ENCODE measurements around the gene IL1R2. TPM values are rescaled to one million over a fixed set of nuclear protein-coding genes. Genes with fewer than 3 reads are reported as not detected.

The IL1R2 gene
- total and polyA plus RNA-seq, 2 of the 13 experiments (the other 11 are each of a cell fraction or from before 2014, with no cell fraction given): 3.6 to 7.3 TPM

DNA sequence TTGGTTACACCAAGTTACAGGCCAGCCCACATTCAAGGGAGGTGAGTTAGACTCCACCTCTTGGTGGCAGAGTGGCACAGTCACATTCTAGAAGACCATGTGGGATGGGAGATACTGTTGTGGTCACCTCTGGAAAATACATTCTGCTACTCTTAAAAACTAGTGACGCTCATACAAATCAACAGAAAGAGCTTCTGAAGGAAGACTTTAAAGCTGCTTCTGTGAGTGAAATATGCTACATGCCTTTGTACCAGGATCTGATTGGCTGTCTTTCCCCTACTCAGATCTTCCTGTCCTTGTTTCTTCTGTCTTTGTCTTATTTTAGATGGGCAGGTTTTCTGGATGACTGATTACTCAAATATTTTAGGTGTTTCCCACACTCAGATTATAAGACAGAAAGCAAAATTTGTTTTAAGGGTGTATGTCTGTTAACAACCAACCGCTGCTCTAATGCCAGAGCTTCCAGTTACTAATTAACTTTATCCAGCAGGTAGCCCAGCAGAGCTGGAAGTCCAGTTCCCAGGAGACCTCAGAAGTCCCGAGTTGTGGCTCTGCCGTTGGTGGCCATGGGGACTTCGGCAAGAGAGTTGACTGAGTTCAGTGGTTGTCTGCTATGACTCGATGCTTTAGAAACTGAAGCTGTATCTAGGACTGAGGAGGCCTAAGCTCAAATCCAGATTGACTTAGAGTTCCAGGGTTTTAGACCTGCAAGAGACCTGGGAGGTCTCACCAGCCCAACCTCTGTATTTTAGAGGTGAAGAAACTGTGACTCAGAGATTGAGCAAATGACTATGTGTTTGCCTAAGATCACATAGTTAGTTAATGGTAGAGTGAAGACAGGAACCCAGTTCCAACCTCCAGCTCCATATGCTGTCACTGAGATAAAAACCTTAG lies 7.4 kb downstream of the IL1R2 start (continued):
- TF ChIP-seq, protein P1, sequence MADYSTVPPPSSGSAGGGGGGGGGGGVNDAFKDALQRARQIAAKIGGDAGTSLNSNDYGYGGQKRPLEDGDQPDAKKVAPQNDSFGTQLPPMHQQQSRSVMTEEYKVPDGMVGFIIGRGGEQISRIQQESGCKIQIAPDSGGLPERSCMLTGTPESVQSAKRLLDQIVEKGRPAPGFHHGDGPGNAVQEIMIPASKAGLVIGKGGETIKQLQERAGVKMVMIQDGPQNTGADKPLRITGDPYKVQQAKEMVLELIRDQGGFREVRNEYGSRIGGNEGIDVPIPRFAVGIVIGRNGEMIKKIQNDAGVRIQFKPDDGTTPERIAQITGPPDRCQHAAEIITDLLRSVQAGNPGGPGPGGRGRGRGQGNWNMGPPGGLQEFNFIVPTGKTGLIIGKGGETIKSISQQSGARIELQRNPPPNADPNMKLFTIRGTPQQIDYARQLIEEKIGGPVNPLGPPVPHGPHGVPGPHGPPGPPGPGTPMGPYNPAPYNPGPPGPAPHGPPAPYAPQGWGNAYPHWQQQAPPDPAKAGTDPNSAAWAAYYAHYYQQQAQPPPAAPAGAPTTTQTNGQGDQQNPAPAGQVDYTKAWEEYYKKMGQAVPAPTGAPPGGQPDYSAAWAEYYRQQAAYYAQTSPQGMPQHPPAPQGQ (CRISPR knock-in tag; IDR thresholded peaks at IDR 0.05; ENCODE audit: borderline replicate concordance): no peak
- TF ChIP-seq, protein P2, sequence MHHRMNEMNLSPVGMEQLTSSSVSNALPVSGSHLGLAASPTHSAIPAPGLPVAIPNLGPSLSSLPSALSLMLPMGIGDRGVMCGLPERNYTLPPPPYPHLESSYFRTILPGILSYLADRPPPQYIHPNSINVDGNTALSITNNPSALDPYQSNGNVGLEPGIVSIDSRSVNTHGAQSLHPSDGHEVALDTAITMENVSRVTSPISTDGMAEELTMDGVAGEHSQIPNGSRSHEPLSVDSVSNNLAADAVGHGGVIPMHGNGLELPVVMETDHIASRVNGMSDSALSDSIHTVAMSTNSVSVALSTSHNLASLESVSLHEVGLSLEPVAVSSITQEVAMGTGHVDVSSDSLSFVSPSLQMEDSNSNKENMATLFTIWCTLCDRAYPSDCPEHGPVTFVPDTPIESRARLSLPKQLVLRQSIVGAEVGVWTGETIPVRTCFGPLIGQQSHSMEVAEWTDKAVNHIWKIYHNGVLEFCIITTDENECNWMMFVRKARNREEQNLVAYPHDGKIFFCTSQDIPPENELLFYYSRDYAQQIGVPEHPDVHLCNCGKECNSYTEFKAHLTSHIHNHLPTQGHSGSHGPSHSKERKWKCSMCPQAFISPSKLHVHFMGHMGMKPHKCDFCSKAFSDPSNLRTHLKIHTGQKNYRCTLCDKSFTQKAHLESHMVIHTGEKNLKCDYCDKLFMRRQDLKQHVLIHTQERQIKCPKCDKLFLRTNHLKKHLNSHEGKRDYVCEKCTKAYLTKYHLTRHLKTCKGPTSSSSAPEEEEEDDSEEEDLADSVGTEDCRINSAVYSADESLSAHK (CRISPR knock-in tag; IDR thresholded peaks at IDR 0.05; ENCODE audit: borderline replicate concordance): no peak
- no peak for TF ChIP-seq MAF1 (CRISPR knock-in tag; IDR thresholded peaks at IDR 0.05; ENCODE audit: borderline replicate concordance)
- TF ChIP-seq DPF2 (CRISPR knock-in tag; IDR thresholded peaks at IDR 0.05; ENCODE audit: borderline replicate concordance, low read depth): no peak
- TF ChIP-seq, protein P3, sequence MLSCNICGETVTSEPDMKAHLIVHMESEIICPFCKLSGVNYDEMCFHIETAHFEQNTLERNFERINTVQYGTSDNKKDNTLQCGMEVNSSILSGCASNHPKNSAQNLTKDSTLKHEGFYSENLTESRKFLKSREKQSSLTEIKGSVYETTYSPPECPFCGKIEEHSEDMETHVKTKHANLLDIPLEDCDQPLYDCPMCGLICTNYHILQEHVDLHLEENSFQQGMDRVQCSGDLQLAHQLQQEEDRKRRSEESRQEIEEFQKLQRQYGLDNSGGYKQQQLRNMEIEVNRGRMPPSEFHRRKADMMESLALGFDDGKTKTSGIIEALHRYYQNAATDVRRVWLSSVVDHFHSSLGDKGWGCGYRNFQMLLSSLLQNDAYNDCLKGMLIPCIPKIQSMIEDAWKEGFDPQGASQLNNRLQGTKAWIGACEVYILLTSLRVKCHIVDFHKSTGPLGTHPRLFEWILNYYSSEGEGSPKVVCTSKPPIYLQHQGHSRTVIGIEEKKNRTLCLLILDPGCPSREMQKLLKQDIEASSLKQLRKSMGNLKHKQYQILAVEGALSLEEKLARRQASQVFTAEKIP (CRISPR knock-in tag; IDR thresholded peaks at IDR 0.05; ENCODE audit: borderline replicate concordance): no peak
- peak; percentile 72 for TF ChIP-seq RXRB (CRISPR knock-in tag; IDR thresholded peaks at IDR 0.05; ENCODE audit: borderline replicate concordance)
- TF ChIP-seq, protein P4, sequence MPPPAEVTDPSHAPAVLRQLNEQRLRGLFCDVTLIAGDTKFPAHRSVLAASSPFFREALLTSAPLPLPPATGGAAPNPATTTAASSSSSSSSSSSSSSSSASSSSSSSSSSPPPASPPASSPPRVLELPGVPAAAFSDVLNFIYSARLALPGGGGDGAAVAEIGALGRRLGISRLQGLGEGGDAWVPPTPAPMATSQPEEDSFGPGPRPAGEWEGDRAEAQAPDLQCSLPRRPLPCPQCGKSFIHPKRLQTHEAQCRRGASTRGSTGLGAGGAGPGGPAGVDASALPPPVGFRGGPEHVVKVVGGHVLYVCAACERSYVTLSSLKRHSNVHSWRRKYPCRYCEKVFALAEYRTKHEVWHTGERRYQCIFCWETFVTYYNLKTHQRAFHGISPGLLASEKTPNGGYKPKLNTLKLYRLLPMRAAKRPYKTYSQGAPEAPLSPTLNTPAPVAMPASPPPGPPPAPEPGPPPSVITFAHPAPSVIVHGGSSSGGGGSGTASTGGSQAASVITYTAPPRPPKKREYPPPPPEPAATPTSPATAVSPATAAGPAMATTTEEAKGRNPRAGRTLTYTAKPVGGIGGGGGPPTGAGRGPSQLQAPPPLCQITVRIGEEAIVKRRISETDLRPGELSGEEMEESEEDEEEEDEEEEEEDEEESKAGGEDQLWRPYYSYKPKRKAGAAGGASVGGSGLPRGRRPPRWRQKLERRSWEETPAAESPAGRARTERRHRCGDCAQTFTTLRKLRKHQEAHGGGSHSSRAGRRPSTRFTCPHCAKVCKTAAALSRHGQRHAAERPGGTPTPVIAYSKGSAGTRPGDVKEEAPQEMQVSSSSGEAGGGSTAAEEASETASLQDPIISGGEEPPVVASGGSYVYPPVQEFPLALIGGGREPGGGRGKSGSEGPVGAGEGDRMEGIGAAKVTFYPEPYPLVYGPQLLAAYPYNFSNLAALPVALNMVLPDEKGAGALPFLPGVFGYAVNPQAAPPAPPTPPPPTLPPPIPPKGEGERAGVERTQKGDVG (CRISPR knock-in tag; IDR thresholded peaks at IDR 0.05; ENCODE audit: borderline replicate concordance): no peak
- no peak for TF ChIP-seq ZNF546 (CRISPR knock-in tag; conservative IDR thresholded peaks at IDR 0.05)
- TF ChIP-seq, protein P5, sequence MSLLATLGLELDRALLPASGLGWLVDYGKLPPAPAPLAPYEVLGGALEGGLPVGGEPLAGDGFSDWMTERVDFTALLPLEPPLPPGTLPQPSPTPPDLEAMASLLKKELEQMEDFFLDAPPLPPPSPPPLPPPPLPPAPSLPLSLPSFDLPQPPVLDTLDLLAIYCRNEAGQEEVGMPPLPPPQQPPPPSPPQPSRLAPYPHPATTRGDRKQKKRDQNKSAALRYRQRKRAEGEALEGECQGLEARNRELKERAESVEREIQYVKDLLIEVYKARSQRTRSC (CRISPR knock-in tag; IDR thresholded peaks at IDR 0.05; ENCODE audit: low read depth): no peak
- no peak for TF ChIP-seq MED13 (CRISPR knock-in tag; IDR thresholded peaks at IDR 0.05)
- TF ChIP-seq NFE2L2 (IDR thresholded peaks at IDR 0.05; ENCODE audit: low read length): no peak; the same call in 1 of the 2 replicates
- TF ChIP-seq FOXO1 (CRISPR knock-in tag; IDR thresholded peaks at IDR 0.05): no peak; the same call in 1 of the 2 replicates
- no peak for TF ChIP-seq RBM39 (IDR thresholded peaks at IDR 0.05; ENCODE audit: low read depth, low read length, poor library complexity, severe bottlenecking)
- TF ChIP-seq ZNF614 (CRISPR knock-in tag; IDR thresholded peaks at IDR 0.05; ENCODE audit: borderline replicate concordance): peak; percentile 56; the same call in 1 of the 2 replicates
- TF ChIP-seq EP300 (IDR thresholded peaks at IDR 0.05; ENCODE audit: low read depth in 2 of 2, low read length in 2 of 2): peak in 1 of 2 experiments; percentile 57; a peak in 2 of 4 replicates
- peak; percentile 41 for TF ChIP-seq EP300 (CRISPR knock-in tag; IDR thresholded peaks at IDR 0.05; ENCODE audit: borderline replicate concordance)
- no peak for TF ChIP-seq ZFAT (CRISPR knock-in tag; conservative IDR thresholded peaks at IDR 0.05)
